Activated CD8-positive, alpha-beta memory T cell treated with anti-CD3 and anti-CD28 coated beads, Interleukin-2, amount 50 U/mL, for 24 hours (primary cell): ENCODE results near the gene BCR.

Experiments
- DNase-seq: peaks from one replicate; pipeline ENCODE4 v3.0.0-alpha.2; 2020; ENCODE audit errors: extremely low read depth

The BCR gene

GRCh38 chr22:23150762-23151161, 29.5 kb upstream of the BCR start:
- DNase-seq, result no peak

- no peak for DNase-seq
Measured at GRCh38 chr22:23151827-23152226, 28.5 kb upstream of the BCR start.

- DNase-seq, result no peak
Measured at GRCh38 chr22:23152238-23153114, 27.8 kb upstream of the BCR start.

- no peak for DNase-seq
Measured at GRCh38 chr22:23153994-23154393, 26.3 kb upstream of the BCR start.

- no peak for DNase-seq
Measured at GRCh38 chr22:23154461-23154860, 25.8 kb upstream of the BCR start.

- no peak for DNase-seq
Measured at GRCh38 chr22:23155143-23155542, 25.2 kb upstream of the BCR start.

GRCh38 chr22:23155831-23156230, 24.5 kb upstream of the BCR start:
- DNase-seq, result no peak

GRCh38 chr22:23156286-23156685, 24.0 kb upstream of the BCR start:
- DNase-seq, result no peak

- DNase-seq, result no peak
Measured at GRCh38 chr22:23157560-23158515, 22.5 kb upstream of the BCR start.

- no peak for DNase-seq
Measured at GRCh38 chr22:23158516-23159290, 21.6 kb upstream of the BCR start.

GRCh38 chr22:23159291-23159630, 21.0 kb upstream of the BCR start:
- no peak for DNase-seq

GRCh38 chr22:23161029-23161428, 19.3 kb upstream of the BCR start:
- DNase-seq, result no peak

GRCh38 chr22:23161574-23161973, 18.7 kb upstream of the BCR start:
- no peak for DNase-seq

- DNase-seq, result no peak
Measured at GRCh38 chr22:23163665-23164064, 16.6 kb upstream of the BCR start.

- DNase-seq, result no peak
Measured at GRCh38 chr22:23164091-23164490, 16.2 kb upstream of the BCR start.

- DNase-seq, result no peak
Measured at GRCh38 chr22:23166042-23166831, 14.1 kb upstream of the BCR start.

GRCh38 chr22:23166841-23167616, 13.3 kb upstream of the BCR start:
- DNase-seq, result no peak

- DNase-seq, result no peak
Measured at GRCh38 chr22:23168391-23169042, 11.8 kb upstream of the BCR start.

GRCh38 chr22:23169043-23169406, 11.3 kb upstream of the BCR start:
- DNase-seq, result no peak
